K562 (cell line): Measurements from ENCODE around the gene ZSCAN29. TPM values are rescaled to one million over a fixed set of nuclear protein-coding genes. Genes with fewer than 3 reads are reported as not detected.

Source experiments
- ELK3 ChIP-seq: fragments of 450-650 bp; formaldehyde crosslinking; IDR thresholded peaks from 2 replicates; pipeline ENCODE4 v1.4.0; 2020; ENCODE audit warnings: mild to moderate bottlenecking
- GTF2F1 ChIP-seq: IDR thresholded peaks from 2 replicates; pipeline ENCODE4 v1.6.1; 2011; ENCODE audit warnings: low read depth, low read length, improper control_type of control experiment
- MAFK ChIP-seq: IDR thresholded peaks from 2 replicates; pipeline ENCODE4 v1.6.1; 2011; ENCODE audit warnings: low read length, improper control_type of control experiment
- PTRF ChIP-seq: fragments of 450-650 bp; IDR thresholded peaks from 2 replicates; pipeline ENCODE4 v1.6.1; 2016; ENCODE audit warnings: mild to moderate bottlenecking, missing genetic modification characterization, missing compliant biosample characterization
- TCF7 ChIP-seq: sonication (generic); IDR thresholded peaks from 2 replicates; pipeline ENCODE4 v1.6.1; 2016; ENCODE audit warnings: antibody characterized with exemption, borderline replicate concordance
- TGIF2 ChIP-seq: sonication (generic); formaldehyde crosslinking; IDR thresholded peaks from 2 replicates; pipeline ENCODE4 v1.8.1; 2022; ENCODE audit warnings: mild to moderate bottlenecking, missing genetic modification reagents, moderate library complexity
- THAP12 ChIP-seq: fragments of 250-450 bp; sonication (Bioruptor Pico); IDR thresholded peaks from 2 replicates; pipeline ENCODE4 v1.9.0; 2021; ENCODE audit warnings: mild to moderate bottlenecking, inconsistent platforms
- THAP7 ChIP-seq: fragments of 250-450 bp; sonication (Bioruptor Pico); IDR thresholded peaks from 2 replicates; pipeline ENCODE4 v1.5.0; 2021
- ZBED1 ChIP-seq: IDR thresholded peaks from 2 replicates; pipeline ENCODE4 v1.6.1; 2014
- ZNF232 ChIP-seq: sonication (generic); formaldehyde crosslinking; IDR thresholded peaks from 2 replicates; pipeline ENCODE4 v1.8.0; 2022; ENCODE audit warnings: mild to moderate bottlenecking, missing genetic modification reagents
- ZNF239 ChIP-seq: fragments of 250-450 bp; sonication (Bioruptor Pico); IDR thresholded peaks from 2 replicates; pipeline ENCODE4 v1.4.0; 2020; ENCODE audit warnings: mild to moderate bottlenecking
- ZNF318 ChIP-seq, 2 experiments: fragments of 450-650 bp; IDR thresholded peaks; 2 replicates each; pipeline ENCODE4 v1.6.1; 2016; ENCODE audit warnings: mild to moderate bottlenecking in 2 of 2, borderline replicate concordance in 1 of 2, low read depth in 1 of 2, moderate library complexity in 1 of 2
- ZNF583 ChIP-seq: fragments of 250-450 bp; sonication (Bioruptor Pico); IDR thresholded peaks from 2 replicates; pipeline ENCODE4 v1.4.0; 2020
- ZNF830 ChIP-seq: fragments of 250-450 bp; sonication (Bioruptor Pico); IDR thresholded peaks from 2 replicates; pipeline ENCODE4 v1.5.0; 2021; ENCODE audit warnings: mild to moderate bottlenecking
- polyA plus RNA-seq, 8 experiments: library from polyadenylated mRNA; depleted of rRNA in 4 of 8; stranded (reverse) in 5 of 8; unstranded in 3 of 8; fragments of >200 nt; fragmentation: Nextera tagmentation in 2 of 8; fragmentation: Illumina TruSeq in 1 of 8; extraction: Ambion mirVana in 2 of 8; extraction: Trizol in 1 of 8; gene quantifications; 2 replicates each; pipeline versions ENCODE4 v1.2.1 to v1.2.3, GENCODE V29; 2011 to 2014; ENCODE audit warnings: inconsistent platforms in 1 of 8, missing spikeins in 1 of 8
- total RNA-seq, 7 experiments: library from RNA; depleted of rRNA in 6 of 7; stranded (reverse); fragments of >200 nt in 6 of 7; fragmentation: Illumina TruSeq in 2 of 7; extraction: Trizol in 2 of 7; gene quantifications; 2 replicates each; pipeline versions ENCODE4 v1.2.1 to v1.2.3, GENCODE V29; 2011 to 2021; ENCODE audit warnings: low replicate concordance in 1 of 7

The ZSCAN29 gene
- total and polyA plus RNA-seq, 9 of the 15 experiments (the other 6 are each of a cell fraction or from before 2014, with no cell fraction given), result 2.5 to 28.6 (median 19.7) TPM

GRCh38 chr15:43370975-43371974 is at the start of gene ZSCAN29, which contains the start of gene TUBGCP4 (continued):
- no peak for TF ChIP-seq ZNF318 (IDR thresholded peaks at IDR 0.05; ENCODE audit: borderline replicate concordance in 1 of 2, low read depth in 1 of 2)
- no peak for TF ChIP-seq THAP7
- TF ChIP-seq ZNF239 (CRISPR knock-in tag), result no peak
- TF ChIP-seq ZNF830 (CRISPR knock-in tag), result no peak
- no peak; the same call in 1 of the 2 replicates for TF ChIP-seq ZBED1
- no peak for TF ChIP-seq TGIF2 (CRISPR knock-in tag)
- TF ChIP-seq TCF7, result no peak
- no peak for TF ChIP-seq ZNF232
- no peak for TF ChIP-seq GTF2F1
- TF ChIP-seq MAFK, result no peak
- no peak for TF ChIP-seq ELK3 (CRISPR knock-in tag)
- peak; percentile 59; the same call in 1 of the 2 replicates for TF ChIP-seq THAP12
- no peak for TF ChIP-seq PTRF (tag)
- no peak for TF ChIP-seq ZNF583 (CRISPR knock-in tag)
